Naive thymus-derived CD4-positive, alpha-beta T cell (primary cell): ENCODE data around the gene ARHGAP19. TPM values are rescaled to one million over a fixed set of nuclear protein-coding genes. Genes with fewer than 3 reads are reported as not detected.

Experiments
- ATAC-seq: fragments of 150-1000 bp; cut with Tn5 transposase; 2 replicates; pipeline ENCODE4 v1.10.0; 2021; ENCODE audit warnings: mild to moderate bottlenecking, moderate library complexity
- CTCF ChIA-PET: fragments of 350-600 bp; sonication (Branson Sonifier 250); formaldehyde crosslinking; loops from one replicate; lab custom pipeline; 2021; ENCODE audit warnings: antibody characterized with exemption; lab: Charles Lee
- POLR2A ChIA-PET: fragments of 350-600 bp; sonication (Branson Sonifier 250); formaldehyde crosslinking; loops from one replicate; lab custom pipeline; 2021; ENCODE audit warnings: antibody characterized with exemption, inconsistent platforms; lab: Charles Lee
- DNase-seq, 9 donors: peaks; one replicate each; pipeline versions ENCODE4 v3.0.0 to v3.0.0-alpha.2; 2020 to 2022; ENCODE audit warnings: mixed read lengths in 1 of 9
- H3K27ac ChIP-seq: one replicate; pipeline ENCODE4 v1.7.0; 2013; ENCODE audit warnings: mild to moderate bottlenecking, low read depth, low read length, moderate library complexity
- H3K27me3 ChIP-seq, 2 donors: one replicate each; pipeline ENCODE4 v1.7.0; 2013; ENCODE audit warnings: low read length in 2 of 2, mild to moderate bottlenecking in 2 of 2, moderate library complexity in 2 of 2; ENCODE audit not compliant: control insufficient read depth in 2 of 2, insufficient read depth in 2 of 2
- H3K36me3 ChIP-seq, 3 experiments: 1 replicate in 2 of 3; 2 replicates in 1 of 3; pipeline ENCODE4 v1.7.0; 2013; ENCODE audit warnings: low read length in 3 of 3, mild to moderate bottlenecking in 3 of 3, moderate library complexity in 1 of 3; ENCODE audit not compliant: insufficient read depth in 3 of 3, control insufficient read depth in 2 of 3
- H3K4me1 ChIP-seq, 2 donors: one replicate each; pipeline ENCODE4 v1.7.0; 2013; ENCODE audit warnings: low read length in 2 of 2, mild to moderate bottlenecking in 2 of 2, moderate library complexity in 1 of 2; ENCODE audit not compliant: control insufficient read depth in 2 of 2, insufficient read depth in 2 of 2
- H3K4me3 ChIP-seq: 2 replicates; pipeline ENCODE4 v1.7.0; 2013; ENCODE audit warnings: mild to moderate bottlenecking, low read length
- H3K9me3 ChIP-seq, 3 experiments: 1 replicate in 2 of 3; 2 replicates in 1 of 3; pipeline ENCODE4 v1.7.0; 2013; ENCODE audit warnings: low read length in 3 of 3; ENCODE audit not compliant: control insufficient read depth in 2 of 3
- H3K27ac Mint-ChIP-seq, 9 donors: one replicate each; pipeline ENCODE4 v1.8.0; 2020 to 2022; ENCODE audit warnings: mixed read lengths in 9 of 9, mild to moderate bottlenecking in 8 of 9, moderate library complexity in 5 of 9, inconsistent platforms in 2 of 9
- H3K27me3 Mint-ChIP-seq, 5 donors: one replicate each; pipeline ENCODE4 v1.8.0; 2021 to 2022; ENCODE audit warnings: mixed read lengths in 5 of 5, mild to moderate bottlenecking in 1 of 5
- H3K36me3 Mint-ChIP-seq, 5 donors: one replicate each; pipeline ENCODE4 v1.8.0; 2020 to 2022; ENCODE audit warnings: mixed read lengths in 5 of 5, mild to moderate bottlenecking in 3 of 5, inconsistent platforms in 1 of 5
- H3K4me1 Mint-ChIP-seq, 7 donors: one replicate each; pipeline ENCODE4 v1.8.0; 2020 to 2022; ENCODE audit warnings: mixed read lengths in 7 of 7, mild to moderate bottlenecking in 3 of 7, inconsistent platforms in 1 of 7
- H3K4me3 Mint-ChIP-seq, 10 donors: one replicate each; pipeline ENCODE4 v1.8.0; 2020 to 2022; ENCODE audit warnings: mild to moderate bottlenecking in 10 of 10, mixed read lengths in 10 of 10, moderate library complexity in 6 of 10, inconsistent platforms in 2 of 10
- H3K9me3 Mint-ChIP-seq, 11 donors: one replicate each; pipeline ENCODE4 v1.8.0; 2020 to 2022; ENCODE audit warnings: mixed read lengths in 11 of 11, mild to moderate bottlenecking in 4 of 11, inconsistent platforms in 1 of 11, moderate library complexity in 1 of 11
- intact Hi-C, 2 donors: fragments of 100-400 bp; cut with micrococcal nuclease; formaldehyde crosslinking; loops; one replicate each; pipeline ENCODE4 v1.15.1; 2023
- polyA plus RNA-seq, 2 donors: library from polyadenylated mRNA; unstranded; fragments of 300-500 nt; fragmentation: Illumina TruSeq; gene quantifications; one replicate each; pipeline ENCODE4 v1.2.3, GENCODE V29; 2021
- total RNA-seq, 6 experiments: library from RNA in 5 of 6; stranded (reverse) in 5 of 6; gene quantifications; 1 replicate in 5 of 6; 2 replicates in 1 of 6; pipeline ENCODE4 v1.2.3 and lab custom pipeline; 2021 to 2026

Gene ARHGAP19
- total and polyA plus RNA-seq, 7 experiments from 2014 or later: 5.7 to 40.1 (median 14.8) TPM

DNA sequence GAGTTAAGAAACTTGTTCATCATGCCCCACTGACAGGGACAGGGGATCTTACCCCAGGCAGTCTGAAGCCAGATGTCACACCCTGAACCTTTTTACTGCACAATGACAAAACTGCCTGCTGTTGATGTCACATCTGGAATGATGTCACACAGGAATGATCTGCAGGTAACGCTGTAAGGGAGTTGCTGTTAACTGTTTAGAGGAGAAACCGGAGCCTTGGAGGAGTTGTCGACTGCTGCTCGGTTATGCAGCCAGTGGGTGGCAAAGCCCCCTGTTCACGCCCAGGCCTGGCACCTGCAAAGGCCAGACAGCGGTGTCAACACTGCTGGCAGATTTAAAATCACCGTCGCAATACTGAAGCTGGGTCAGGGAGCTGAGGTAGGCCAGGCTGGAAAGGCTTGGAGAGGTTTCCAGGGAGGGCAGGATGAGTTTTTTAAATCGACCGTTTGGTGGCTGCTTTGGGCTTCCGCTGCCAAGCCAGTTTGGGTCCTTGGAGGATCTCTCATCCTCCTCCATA, 96.7 kb downstream of the ARHGAP19 start:
- ChIA-PET POLR2A (no interaction called here), CTCF (interaction anchor here (1.1 to 2.7 kb wide), 3 partner anchors 13 to 16 kb away, joined by 4 to 10 read pairs (median 7); no protein-coding TSS in a partner anchor)
- ATAC-seq: no peak
- Mint-ChIP-seq H3K36me3 (no peaks in the 10 kb centered on the region), H3K4me3 (peak overlapping the region; percentile 83 to 94 (median 88)), H3K4me1 (peaks cover 0 to 11% (median 6%) of the 10 kb centered on the region in 7 donors), H3K9me3 (peaks cover 0 to 1% (median 0%) of the 10 kb centered on the region in 11 donors), H3K27me3 (peaks cover 19 to 75% (median 29%) of the 10 kb centered on the region in 5 donors), H3K27ac (peak overlapping the region in 2 of 9 donors; percentile 17 to 65)
- Histone ChIP-seq H3K36me3 (no peaks in the 10 kb centered on the region), H3K27ac (peak overlapping the region; percentile 17), H3K9me3 (no peaks in the 10 kb centered on the region), H3K27me3 (peaks cover 2 to 4% of the 10 kb centered on the region in 2 donors), H3K4me3 (peak overlapping the region; percentile 83), H3K4me1 (peaks cover 6% of the 10 kb centered on the region in 2 donors)
- intact Hi-C loops: loop anchor here in 1 of 2 donors (1.0 kb wide), 3 partner anchors 15 to 158 kb away; no protein-coding TSS in a partner anchor
- peak in 2 of 9 donors; percentile 1 for DNase-seq

DNA sequence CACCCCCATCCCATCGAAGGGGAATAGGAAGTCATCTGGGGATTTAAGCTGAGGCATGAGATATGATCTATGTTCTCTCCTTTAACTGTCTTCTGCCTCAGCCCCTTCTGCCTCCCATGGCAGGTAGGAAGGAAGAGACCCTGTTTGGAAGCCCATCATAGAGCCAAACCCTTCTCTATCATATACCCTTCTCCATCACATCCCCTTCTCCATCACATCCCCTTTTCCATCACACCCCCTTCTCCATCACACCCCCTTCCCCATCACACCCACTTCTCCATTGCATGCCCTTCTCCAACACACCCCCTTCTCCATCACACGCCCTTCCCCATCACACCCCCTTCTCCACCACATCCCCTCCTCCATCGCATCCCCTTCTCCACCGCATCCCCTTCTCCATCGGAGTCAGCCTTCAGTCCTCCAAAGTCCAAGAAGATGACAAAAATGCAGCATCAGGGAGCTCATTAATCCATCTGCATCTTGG, 99.4 kb downstream of the ARHGAP19 start:
- no peak overlapping the region for H3K27ac Mint-ChIP-seq
- ATAC-seq: no peak

DNA sequence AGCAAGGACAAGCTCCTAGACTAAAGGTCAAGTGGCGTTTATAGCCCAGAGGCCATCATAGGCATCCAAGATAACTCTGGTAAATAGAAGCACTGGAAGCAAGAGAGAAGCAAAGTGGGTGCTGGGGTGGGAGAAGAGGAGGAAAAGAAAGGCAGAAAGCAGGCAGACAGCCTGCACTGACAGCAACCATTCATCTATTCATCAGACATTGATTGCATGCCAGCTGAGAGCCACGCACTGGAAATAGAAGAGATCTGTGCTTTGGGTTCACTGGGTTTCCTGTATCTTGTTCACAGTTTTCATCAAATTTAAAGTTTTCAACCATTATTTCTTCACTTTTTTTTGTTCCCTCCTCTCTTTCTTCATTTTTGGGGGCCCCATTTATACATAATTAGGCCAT, 102.0 kb downstream of the ARHGAP19 start:
- no peaks in the 10 kb centered on the region for H3K36me3 ChIP-seq
- no peaks in the 10 kb centered on the region for H3K36me3 Mint-ChIP-seq
- ATAC-seq (no peak), DNase-seq (no peak)
- no peak overlapping the region for H3K4me3 Mint-ChIP-seq
- no peak overlapping the region for H3K4me3 ChIP-seq
- no peaks in the 10 kb centered on the region for H3K9me3 ChIP-seq
- H3K27ac Mint-ChIP-seq: no peak overlapping the region
- CTCF ChIA-PET: interaction anchor here (0.6 kb wide), 1 partner anchor 104 kb away, joined by 3 read pairs; no protein-coding TSS in a partner anchor
- peaks cover under 1 to 1% of the 10 kb centered on the region in 2 donors for H3K4me1 ChIP-seq
- no peak overlapping the region for H3K27ac ChIP-seq
- intact Hi-C loops: no loop called here
- H3K4me1 Mint-ChIP-seq: peaks cover 0 to 8% (median under 1%) of the 10 kb centered on the region in 7 donors
- peaks cover 35 to 72% (median 65%) of the 10 kb centered on the region in 5 donors for H3K27me3 Mint-ChIP-seq
- H3K9me3 Mint-ChIP-seq: peaks cover 0 to 1% (median 0%) of the 10 kb centered on the region in 11 donors
- peaks cover 2 to 4% of the 10 kb centered on the region in 2 donors for H3K27me3 ChIP-seq
- POLR2A ChIA-PET: no interaction called here

More for the DNA sequence above, 99.4 kb downstream of the ARHGAP19 start:
- H3K9me3 ChIP-seq: no peaks in the 10 kb centered on the region
- H3K36me3 ChIP-seq: no peaks in the 10 kb centered on the region
- Mint-ChIP-seq H3K9me3 (peaks cover 0 to 1% (median 0%) of the 10 kb centered on the region in 11 donors), H3K4me1 (peaks cover 0 to 10% (median 6%) of the 10 kb centered on the region in 7 donors), H3K36me3 (no peaks in the 10 kb centered on the region), H3K27me3 (peaks cover 23 to 77% (median 46%) of the 10 kb centered on the region in 5 donors), H3K4me3 (peak overlapping the region in 1 of 10 donors; percentile 40)
- CTCF ChIA-PET: interaction anchor here (0.7 kb wide), 1 partner anchor 1180 kb away, joined by 4 read pairs; no protein-coding TSS in a partner anchor
- H3K27me3 ChIP-seq: peaks cover 2 to 4% of the 10 kb centered on the region in 2 donors
- peaks cover 6% of the 10 kb centered on the region in 2 donors for H3K4me1 ChIP-seq
- POLR2A ChIA-PET: no interaction called here
- no peak for DNase-seq
- no peak overlapping the region for H3K4me3 ChIP-seq
- H3K27ac ChIP-seq: no peak overlapping the region
- intact Hi-C loops: no loop called here

DNA sequence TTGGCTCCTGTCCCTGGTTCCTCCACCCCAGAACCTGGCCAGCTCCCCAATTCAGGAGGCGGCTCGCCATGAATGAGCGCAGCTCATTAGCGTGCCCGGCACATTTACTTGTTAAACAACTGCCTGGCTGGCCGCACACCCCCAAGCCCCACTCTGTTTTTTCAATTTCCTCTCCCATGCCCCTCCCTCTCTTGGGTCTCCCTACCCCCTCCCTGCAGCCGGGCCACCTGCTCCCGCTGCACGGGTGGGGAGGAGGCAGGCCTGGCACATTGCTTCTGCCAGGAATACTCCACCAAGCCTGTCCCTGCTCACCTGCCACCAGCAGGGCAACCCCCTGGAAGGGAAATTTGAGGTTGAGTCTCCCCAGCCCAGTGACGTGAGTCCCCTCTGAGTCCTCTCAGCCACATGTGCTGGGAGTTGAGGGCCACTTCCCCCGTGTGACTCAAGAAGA, 104.2 kb downstream of the ARHGAP19 start:
- no peak overlapping the region for H3K4me3 ChIP-seq
- intact Hi-C loops: no loop called here
- ATAC-seq (no peak), DNase-seq (no peak)
- Mint-ChIP-seq H3K27ac (no peak overlapping the region), H3K4me1 (peaks cover 0 to 21% (median 8%) of the 10 kb centered on the region in 7 donors), H3K9me3 (peaks cover 0 to 3% (median 0%) of the 10 kb centered on the region in 11 donors), H3K4me3 (no peak overlapping the region), H3K27me3 (peaks cover 50 to 81% (median 77%) of the 10 kb centered on the region in 5 donors), H3K36me3 (peaks cover 0 to 7% (median 0%) of the 10 kb centered on the region in 5 donors)
- no peaks in the 10 kb centered on the region for H3K9me3 ChIP-seq
- no peak overlapping the region for H3K27ac ChIP-seq
- H3K27me3 ChIP-seq: peaks cover 2 to 4% of the 10 kb centered on the region in 2 donors
- ChIA-PET POLR2A (no interaction called here), CTCF (interaction anchor here (0.9 kb wide), 1 partner anchor 116 kb away, joined by 3 read pairs; no protein-coding TSS in a partner anchor)
- H3K36me3 ChIP-seq: no peaks in the 10 kb centered on the region
- no peaks in the 10 kb centered on the region for H3K4me1 ChIP-seq

DNA sequence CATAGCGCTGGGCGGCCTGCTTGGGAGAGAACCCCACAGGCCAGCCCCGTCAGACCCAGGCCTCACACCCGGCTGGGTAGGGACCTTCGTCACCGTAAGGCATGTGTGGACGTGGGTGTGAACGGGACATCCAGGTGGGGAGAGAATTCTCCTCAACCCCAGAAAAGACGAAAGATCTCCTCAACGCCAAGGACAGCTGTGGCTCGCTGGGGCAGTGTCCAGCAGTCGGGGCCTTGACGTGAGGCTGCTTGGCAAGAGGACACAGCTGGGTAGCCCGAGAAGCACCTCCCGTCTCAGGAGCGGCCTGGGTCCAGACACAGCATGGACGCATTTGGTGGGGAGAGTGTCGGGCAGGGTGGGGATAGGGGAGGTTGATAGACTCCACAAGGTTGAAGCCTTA, 105.5 kb downstream of the ARHGAP19 start:
- H3K36me3 Mint-ChIP-seq: peaks cover 0 to 7% (median 0%) of the 10 kb centered on the region in 5 donors
- no peak overlapping the region for H3K4me3 ChIP-seq
- no peaks in the 10 kb centered on the region for H3K4me1 ChIP-seq
- DNase-seq (no peak), ATAC-seq (peak; percentile 18)
- peaks cover 0 to 2% (median 0%) of the 10 kb centered on the region in 11 donors for H3K9me3 Mint-ChIP-seq
- no peak overlapping the region for H3K27ac Mint-ChIP-seq
- intact Hi-C loops: no loop called here
- CTCF ChIA-PET: interaction anchor here (0.6 kb wide), 1 partner anchor 17 kb away, joined by 3 read pairs; no protein-coding TSS in a partner anchor
- no peaks in the 10 kb centered on the region for H3K27me3 ChIP-seq
- no peak overlapping the region for H3K27ac ChIP-seq
- H3K9me3 ChIP-seq: no peaks in the 10 kb centered on the region
- H3K36me3 ChIP-seq: no peaks in the 10 kb centered on the region
- H3K4me1 Mint-ChIP-seq: peaks cover 0 to 21% (median 8%) of the 10 kb centered on the region in 7 donors
- peaks cover 56 to 81% (median 73%) of the 10 kb centered on the region in 5 donors for H3K27me3 Mint-ChIP-seq
- H3K4me3 Mint-ChIP-seq: peak overlapping the region in 2 of 10 donors; percentile 50 to 73
- POLR2A ChIA-PET: no interaction called here

DNA sequence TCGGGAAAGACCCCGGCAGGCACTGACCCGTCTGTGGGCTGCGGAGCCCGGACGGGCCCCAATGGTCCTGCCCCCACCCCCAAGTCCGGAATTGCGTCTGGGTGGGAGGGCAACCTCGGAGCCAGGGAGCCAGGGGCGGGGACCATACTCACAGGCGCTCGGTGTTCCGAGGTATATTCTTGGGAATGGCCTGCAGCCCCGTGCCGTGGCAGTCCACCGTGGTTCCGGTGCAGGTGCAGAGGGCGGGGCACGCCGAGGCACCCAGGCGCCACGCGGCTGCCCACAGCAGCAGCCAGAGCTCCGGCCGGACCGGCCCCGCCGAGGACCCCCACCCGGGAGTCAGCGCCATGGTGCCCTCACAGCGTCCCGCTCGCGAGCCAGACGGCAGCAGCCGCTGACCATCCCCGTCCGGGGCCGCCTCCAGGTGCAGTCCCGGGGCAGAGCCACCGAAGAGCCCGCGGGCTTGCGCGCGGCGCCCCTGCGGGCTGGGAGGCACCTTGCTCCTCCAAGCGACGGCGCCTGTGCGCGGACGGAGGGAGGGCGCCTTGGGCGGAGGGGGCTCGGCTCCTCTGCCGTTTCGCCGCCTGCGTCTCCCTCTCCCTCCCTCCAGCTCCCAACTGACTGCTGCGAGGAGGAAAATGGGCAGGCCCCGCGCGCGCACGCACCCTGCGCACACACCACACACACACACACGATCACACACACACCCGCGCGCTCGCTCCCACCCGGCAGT, 106.9 kb downstream of the ARHGAP19 start, which contains the start of gene SLIT1:
Gene SLIT1 (minus strand): TSS at position 634 of the 733 bp plus-strand sequence. CDS start 285 bp downstream, at position 349.
- intact Hi-C loops: no loop called here
- ChIA-PET CTCF (no interaction called here), POLR2A (no interaction called here)
- Histone ChIP-seq H3K36me3 (no peaks in the 10 kb centered on the region), H3K9me3 (no peaks in the 10 kb centered on the region), H3K27me3 (no peaks in the 10 kb centered on the region), H3K4me3 (no peak within 1 kb of the TSS), H3K27ac (no peak within 1 kb of the TSS), H3K4me1 (no peaks in the 10 kb centered on the region)
- peaks cover 0 to 7% (median 0%) of the 10 kb centered on the region in 5 donors for H3K36me3 Mint-ChIP-seq
- H3K27me3 Mint-ChIP-seq: peaks cover 50 to 84% (median 68%) of the 10 kb centered on the region in 5 donors
- H3K4me3 Mint-ChIP-seq: peak within 1 kb of the TSS in 8 of 10 donors; percentile 22 to 73 (median 48)
- H3K27ac Mint-ChIP-seq: no peak within 1 kb of the TSS
- peaks cover 0 to 2% (median 0%) of the 10 kb centered on the region in 11 donors for H3K9me3 Mint-ChIP-seq
- peaks cover 0 to 21% (median 8%) of the 10 kb centered on the region in 7 donors for H3K4me1 Mint-ChIP-seq
- ATAC-seq: no peak
- DNase-seq: no peak
